Mucosa of rectum (tissue), 2 donors: ENCODE measurements around the gene ALDH1A2.
"Not testable (repeated sequence)": the region's sequence is repeated elsewhere in the genome, so short reads cannot be mapped to it uniquely, and the experiment has no call there.

ENCODE experiments used
- H3K27ac ChIP-seq, 2 donors: one replicate each; pipeline ENCODE4 v1.7.0; 2013; ENCODE audit warnings: inconsistent platforms in 2 of 2, low read depth in 2 of 2, low read length in 2 of 2
- H3K27me3 ChIP-seq, 2 donors: one replicate each; pipeline ENCODE4 v1.7.0; 2013; ENCODE audit warnings: low read length in 2 of 2; ENCODE audit not compliant: control insufficient read depth in 2 of 2, insufficient read depth in 2 of 2
- H3K36me3 ChIP-seq, 2 donors: one replicate each; pipeline ENCODE4 v1.7.0; 2013; ENCODE audit warnings: low read length in 2 of 2; ENCODE audit not compliant: control insufficient read depth in 2 of 2, insufficient read depth in 2 of 2
- H3K4me1 ChIP-seq, 2 donors: one replicate each; pipeline ENCODE4 v1.7.0; 2013; ENCODE audit warnings: low read length in 2 of 2, mild to moderate bottlenecking in 1 of 2; ENCODE audit not compliant: control insufficient read depth in 2 of 2, insufficient read depth in 2 of 2
- H3K4me3 ChIP-seq, 2 donors: one replicate each; pipeline ENCODE4 v1.7.0; 2013; ENCODE audit warnings: low read length in 2 of 2
- H3K9ac ChIP-seq, 2 donors: one replicate each; pipeline ENCODE4 v1.7.0; 2013; ENCODE audit warnings: low read length in 2 of 2, low read depth in 1 of 2, mild to moderate bottlenecking in 1 of 2
- H3K9me3 ChIP-seq, 2 donors: one replicate each; pipeline ENCODE4 v1.7.0; 2013; ENCODE audit warnings: low read length in 2 of 2; ENCODE audit not compliant: control insufficient read depth in 2 of 2
- donor health status: healthy.
- donor health status: Normal muscosa, but diverticular disease.

Gene ALDH1A2

DNA sequence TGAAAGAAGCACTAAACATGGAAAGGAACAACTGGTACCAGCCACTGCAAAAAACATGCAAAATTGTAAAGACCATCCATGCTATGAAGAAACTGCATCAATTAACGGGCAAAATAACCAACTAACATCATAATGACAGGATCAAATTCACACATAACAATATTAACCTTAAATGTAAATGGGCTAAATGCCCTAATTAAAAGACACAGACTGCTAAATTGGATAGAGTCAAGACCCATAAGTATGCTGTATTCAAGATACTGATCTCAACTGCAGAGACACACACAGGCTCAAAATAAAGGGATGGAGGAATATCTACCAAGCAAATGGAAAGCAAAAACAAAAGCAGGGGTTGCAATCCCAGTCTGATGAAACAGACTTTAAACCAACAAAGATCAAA, 37.1 kb downstream of the ALDH1A2 start:
- H3K36me3 ChIP-seq, H3K9ac ChIP-seq: not testable (repeated sequence)
- H3K9me3 ChIP-seq: peaks cover 12 to 16% of the 10 kb centered on the region in 2 donors

DNA sequence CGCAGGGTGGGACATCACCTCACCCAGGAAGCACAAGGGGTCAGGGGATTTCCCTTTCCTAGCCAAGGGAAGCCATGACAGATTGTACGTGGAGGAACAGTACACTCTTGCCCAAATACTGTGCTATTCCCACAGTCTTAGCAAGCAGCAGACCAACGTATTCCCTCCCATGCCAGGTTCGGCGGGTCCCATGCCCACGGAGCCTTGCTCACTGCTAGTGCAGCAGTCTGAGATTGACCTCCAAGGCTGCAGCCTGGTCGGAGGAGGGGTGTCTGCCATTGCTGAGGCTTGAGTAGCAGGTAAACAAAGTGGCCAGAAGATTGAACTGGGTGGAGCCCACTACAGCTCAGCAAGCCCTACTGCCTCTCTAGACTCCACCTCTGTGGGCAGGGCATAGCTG, 39.0 kb downstream of the ALDH1A2 start:
- Histone ChIP-seq H3K36me3 (no peaks in the 10 kb centered on the region), H3K4me1 (no peaks in the 10 kb centered on the region), H3K9me3 (peaks cover 12 to 16% of the 10 kb centered on the region in 2 donors), H3K27ac (no peak overlapping the region), H3K27me3 (no peaks in the 10 kb centered on the region), H3K9ac (no peak overlapping the region), H3K4me3 (no peak overlapping the region)

More for the DNA sequence above, 37.1 kb downstream of the ALDH1A2 start:
- not testable (repeated sequence) for H3K4me3 ChIP-seq, H3K27ac ChIP-seq, H3K4me1 ChIP-seq, H3K27me3 ChIP-seq

DNA sequence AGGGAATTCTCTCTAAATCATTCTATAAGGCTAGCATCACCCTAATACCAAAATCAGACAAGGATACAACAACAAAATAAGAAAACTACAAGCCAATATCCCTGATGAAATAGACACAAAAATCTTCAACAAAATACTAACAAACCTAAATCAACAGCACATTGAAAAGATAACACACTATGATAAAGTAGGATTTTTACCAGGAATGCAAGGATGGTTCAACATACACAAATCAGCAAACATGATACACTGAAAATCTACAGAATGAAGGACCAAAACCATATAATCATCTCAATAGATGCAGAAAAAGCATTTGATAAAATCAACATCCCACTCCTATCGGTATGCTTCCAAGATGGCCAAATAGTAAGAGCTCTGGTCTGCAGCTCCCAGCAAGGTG, 39.5 kb downstream of the ALDH1A2 start:
- H3K4me3 ChIP-seq: no peak overlapping the region
- H3K4me1 ChIP-seq: no peaks in the 10 kb centered on the region
- no peak overlapping the region for H3K9ac ChIP-seq
- H3K27ac ChIP-seq: no peak overlapping the region
- H3K9me3 ChIP-seq: peaks cover 12 to 16% of the 10 kb centered on the region in 2 donors
- no peaks in the 10 kb centered on the region for H3K36me3 ChIP-seq
- no peaks in the 10 kb centered on the region for H3K27me3 ChIP-seq

DNA sequence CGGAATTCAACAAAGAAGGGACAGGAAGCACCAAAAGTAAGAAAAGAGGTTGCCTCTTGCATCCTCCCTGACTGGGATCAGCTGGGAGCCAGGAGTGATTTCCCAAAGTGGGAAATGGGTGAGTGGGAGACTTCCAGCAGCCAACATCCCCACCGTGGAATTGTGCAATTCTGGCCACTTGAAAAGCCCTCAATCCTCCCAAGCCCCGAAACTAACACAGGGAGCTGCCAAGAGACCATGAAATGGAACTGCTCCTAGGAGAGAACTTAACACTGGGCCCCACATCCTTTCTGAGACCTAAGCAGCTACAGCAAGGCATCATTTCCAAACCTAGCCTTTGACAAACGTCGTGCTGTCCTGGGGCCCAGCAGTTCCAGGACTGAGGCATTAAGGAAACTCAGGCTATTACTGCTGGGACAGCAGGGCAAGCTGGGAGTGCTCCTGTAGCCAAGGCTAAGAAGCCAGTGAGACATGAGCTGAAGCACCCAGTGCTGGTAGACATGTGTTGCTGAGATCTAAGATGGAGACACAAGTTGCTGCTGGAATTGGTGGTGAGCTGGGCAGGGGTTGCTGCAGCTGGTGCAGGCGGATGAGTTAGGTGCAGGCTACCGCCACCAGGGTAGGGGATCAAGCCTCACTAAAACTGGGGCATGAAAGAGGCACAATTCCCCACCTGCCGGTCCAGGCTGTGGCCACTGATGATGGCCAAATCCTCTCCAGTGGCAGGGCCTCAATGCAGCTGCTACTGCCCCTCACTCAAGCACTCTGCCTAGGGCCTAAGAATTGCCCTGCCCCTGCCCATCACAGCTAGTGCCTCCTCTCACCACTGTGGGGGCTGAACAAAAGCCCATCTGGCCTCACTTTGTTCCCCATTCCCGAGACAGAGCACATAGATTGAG, 43.9 kb downstream of the ALDH1A2 start:
- no peak overlapping the region for H3K4me3 ChIP-seq
- peaks cover 12 to 13% of the 10 kb centered on the region in 2 donors for H3K9me3 ChIP-seq
- no peak overlapping the region for H3K27ac ChIP-seq
- H3K4me1 ChIP-seq: no peaks in the 10 kb centered on the region
- H3K9ac ChIP-seq: no peak overlapping the region
- H3K36me3 ChIP-seq: no peaks in the 10 kb centered on the region
- H3K27me3 ChIP-seq: no peaks in the 10 kb centered on the region

DNA sequence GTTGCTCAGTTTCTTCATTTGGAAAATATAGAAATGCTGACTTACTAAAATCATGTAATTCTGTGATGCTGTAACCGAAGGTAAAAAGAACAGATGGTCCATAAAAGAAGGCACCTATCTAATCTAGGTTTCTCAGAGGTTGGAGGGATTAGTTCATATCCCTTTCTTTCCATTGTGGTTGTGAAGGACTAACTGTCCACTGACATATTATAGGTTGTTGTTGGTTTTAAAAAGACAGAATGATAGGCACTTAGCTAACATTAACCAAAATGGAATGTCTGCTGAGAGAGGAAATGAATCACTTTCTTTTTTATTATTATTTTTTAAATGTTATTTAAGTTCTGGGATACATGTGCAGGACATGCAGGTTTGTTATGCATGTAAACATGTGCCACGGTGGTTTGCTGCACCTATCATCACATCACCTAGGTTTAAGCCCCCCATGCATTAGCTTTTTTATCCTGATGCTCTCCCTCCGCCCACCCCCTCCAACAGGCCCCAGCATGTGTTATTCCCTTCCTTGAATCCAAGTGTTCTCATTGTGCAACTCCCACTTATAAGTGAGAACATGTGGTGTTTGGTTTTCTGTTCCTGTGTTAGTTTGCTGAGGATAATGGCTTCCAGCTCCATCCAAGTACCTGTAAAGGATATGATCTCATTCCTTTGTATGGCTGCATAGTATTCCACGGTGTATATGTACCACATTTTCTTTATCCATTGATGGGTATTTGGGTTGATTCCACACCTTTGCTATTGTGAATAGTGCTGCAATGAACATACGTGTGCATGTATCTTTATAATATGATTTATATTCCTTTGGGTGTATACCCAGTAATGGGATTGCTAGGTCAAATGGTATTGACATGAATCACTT, 45.8 kb downstream of the ALDH1A2 start:
- Histone ChIP-seq H3K36me3 (no peaks in the 10 kb centered on the region), H3K27ac (no peak overlapping the region), H3K9ac (no peak overlapping the region), H3K9me3 (no peaks in the 10 kb centered on the region), H3K27me3 (no peaks in the 10 kb centered on the region), H3K4me3 (no peak overlapping the region), H3K4me1 (no peaks in the 10 kb centered on the region)

DNA sequence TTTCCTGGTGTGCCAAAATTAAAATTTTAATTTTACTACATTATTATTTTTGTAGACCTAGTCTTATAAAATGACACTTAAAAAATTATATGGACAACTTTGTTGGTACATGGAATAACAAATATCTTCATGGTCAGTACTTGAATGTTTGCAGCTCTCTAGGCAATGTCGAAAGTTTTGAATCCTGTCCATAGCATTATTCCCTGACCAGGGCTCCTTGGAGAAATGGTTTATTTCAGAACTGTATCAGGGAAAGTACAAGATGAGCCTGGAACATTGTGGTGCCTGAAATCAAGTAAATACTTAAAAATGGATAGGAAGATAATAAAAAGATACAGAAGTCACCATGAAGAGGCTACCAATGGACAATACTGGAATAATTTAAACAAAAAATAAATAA, 47.6 kb downstream of the ALDH1A2 start:
- Histone ChIP-seq H3K27ac (no peak overlapping the region), H3K36me3 (no peaks in the 10 kb centered on the region), H3K4me3 (no peak overlapping the region), H3K9ac (no peak overlapping the region), H3K4me1 (no peaks in the 10 kb centered on the region), H3K9me3 (no peaks in the 10 kb centered on the region), H3K27me3 (no peaks in the 10 kb centered on the region)

DNA sequence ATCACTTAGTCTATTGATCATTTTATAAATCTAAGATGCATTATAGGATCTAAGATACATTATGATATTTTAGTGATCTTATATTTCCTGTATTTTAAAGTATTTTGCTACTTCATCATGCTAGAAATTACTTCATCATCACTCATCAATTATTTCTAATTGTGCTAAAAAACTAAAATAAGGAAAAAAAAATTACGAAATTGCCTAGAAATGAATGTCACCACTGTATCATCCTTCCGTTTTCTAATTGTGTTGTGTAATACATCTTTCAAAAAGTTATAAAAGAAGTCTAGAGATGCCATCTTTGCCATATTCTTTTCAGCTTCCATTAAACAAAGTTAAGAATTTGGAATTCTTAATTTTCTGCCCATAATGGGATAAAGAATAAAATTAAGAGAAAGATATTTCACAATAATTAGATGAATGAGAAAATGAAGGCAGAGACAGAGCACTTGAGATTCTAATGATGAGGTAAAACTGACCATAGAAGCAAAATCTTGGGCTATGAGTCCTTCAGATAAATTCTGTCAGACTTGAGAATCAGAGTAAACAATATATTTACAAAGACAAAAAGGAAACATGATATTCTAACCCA, 48.8 kb downstream of the ALDH1A2 start:
- H3K9ac ChIP-seq: no peak overlapping the region
- H3K9me3 ChIP-seq: no peaks in the 10 kb centered on the region
- no peak overlapping the region for H3K4me3 ChIP-seq
- no peaks in the 10 kb centered on the region for H3K27me3 ChIP-seq
- no peak overlapping the region for H3K27ac ChIP-seq
- no peaks in the 10 kb centered on the region for H3K4me1 ChIP-seq
- H3K36me3 ChIP-seq: no peaks in the 10 kb centered on the region

DNA sequence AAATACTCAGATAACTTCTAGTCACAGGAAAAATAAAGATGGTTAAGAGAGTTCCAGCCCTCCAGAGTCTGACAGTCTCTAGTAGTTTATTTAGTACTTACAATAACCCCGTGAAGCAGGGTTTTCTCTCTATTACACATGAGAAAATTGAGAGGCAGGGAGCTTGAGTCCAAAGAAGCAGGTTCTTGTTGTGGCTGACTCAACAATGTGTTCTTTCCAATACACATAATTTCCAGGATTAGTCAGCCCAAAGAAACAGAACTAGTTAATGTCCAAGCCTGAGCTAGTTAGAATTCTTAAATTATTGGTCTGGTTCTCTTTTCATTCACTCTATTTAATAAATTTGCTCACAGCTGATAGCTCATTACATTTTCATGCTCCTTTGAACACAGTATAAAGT, 49.9 kb downstream of the ALDH1A2 start:
- Histone ChIP-seq H3K9me3 (no peaks in the 10 kb centered on the region), H3K4me3 (no peak overlapping the region), H3K9ac (no peak overlapping the region)

DNA sequence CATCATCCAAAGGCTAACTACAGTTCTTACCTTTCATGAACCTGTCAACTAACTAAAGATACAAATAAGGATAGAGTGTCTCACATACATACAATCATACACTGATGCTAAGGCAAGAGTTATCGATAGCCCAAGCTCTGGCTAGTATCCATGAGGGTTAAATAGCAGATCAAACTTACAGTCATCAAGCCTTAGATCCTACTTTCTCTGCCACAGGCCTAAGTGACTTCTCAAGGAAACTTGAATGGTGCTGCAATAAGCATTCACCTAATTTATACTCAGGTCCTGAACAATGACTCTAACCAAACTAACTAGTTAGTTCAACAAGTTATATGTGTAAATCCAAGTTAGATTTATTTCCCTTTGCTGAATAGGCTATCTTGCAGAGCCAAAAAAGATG, 51.0 kb downstream of the ALDH1A2 start:
- Histone ChIP-seq H3K4me1 (no peaks in the 10 kb centered on the region), H3K4me3 (no peak overlapping the region), H3K9ac (no peak overlapping the region), H3K36me3 (no peaks in the 10 kb centered on the region), H3K27me3 (no peaks in the 10 kb centered on the region), H3K27ac (no peak overlapping the region), H3K9me3 (no peaks in the 10 kb centered on the region)

More for the DNA sequence above, 49.9 kb downstream of the ALDH1A2 start:
- H3K27ac ChIP-seq: no peak overlapping the region
- no peaks in the 10 kb centered on the region for H3K27me3 ChIP-seq
- no peaks in the 10 kb centered on the region for H3K4me1 ChIP-seq
- no peaks in the 10 kb centered on the region for H3K36me3 ChIP-seq

DNA sequence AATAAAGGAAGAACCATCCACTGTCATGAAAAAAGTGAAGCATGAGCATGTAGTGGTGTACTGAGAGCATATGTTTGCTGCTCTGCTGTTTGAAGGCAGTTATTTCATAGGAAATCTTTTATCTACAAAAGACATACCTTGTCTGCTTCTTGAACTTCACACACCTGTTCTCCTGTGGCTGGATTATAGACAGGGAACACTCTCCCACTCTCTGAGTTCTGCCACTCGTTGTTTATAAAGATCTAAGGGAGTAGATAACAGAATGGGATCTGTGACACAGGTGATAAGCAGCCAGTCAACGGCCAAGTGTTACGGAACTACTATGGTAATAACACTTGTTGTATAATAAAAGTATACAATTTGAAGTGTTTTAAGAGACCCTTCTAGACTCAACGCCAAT, 51.5 kb downstream of the ALDH1A2 start:
- Histone ChIP-seq H3K4me1 (no peaks in the 10 kb centered on the region), H3K36me3 (no peaks in the 10 kb centered on the region), H3K27me3 (no peaks in the 10 kb centered on the region), H3K9me3 (no peaks in the 10 kb centered on the region), H3K27ac (no peak overlapping the region), H3K4me3 (no peak overlapping the region), H3K9ac (no peak overlapping the region)
